Upper lobe of left lung (tissue), 6 donors: ENCODE measurements around the gene ARPC2. TPM values are rescaled to one million over a fixed set of nuclear protein-coding genes. Genes with fewer than 3 reads are reported as not detected.

Experiments
- ATAC-seq, 2 donors: fragments of 200-7000 bp; cut with Tn5 transposase; one replicate each; pipeline ENCODE4 v1.9.1; 2022; ENCODE audit warnings: mild to moderate bottlenecking in 2 of 2, moderate library complexity in 2 of 2; ENCODE audit not compliant: low FRiP score in 2 of 2
- DNase-seq, 2 donors: peaks; one replicate each; pipeline ENCODE4 v3.0.0-alpha.2; 2019 to 2020
- H3K27ac ChIP-seq, 4 donors: fragments of 200-600 bp; sonication (generic); one replicate each; pipeline ENCODE4 v1.5.1; 2016 to 2019
- H3K27me3 ChIP-seq, 4 donors: fragments of 200-600 bp; sonication (generic); one replicate each; pipeline ENCODE4 v1.5.1; 2017 to 2019
- H3K36me3 ChIP-seq, 4 donors: fragments of 200-600 bp; sonication (generic); one replicate each; pipeline ENCODE4 v1.5.1; 2016 to 2019
- H3K4me1 ChIP-seq, 4 donors: fragments of 200-600 bp; sonication (generic); one replicate each; pipeline ENCODE4 v1.5.1; 2018 to 2019
- H3K4me3 ChIP-seq, 4 donors: fragments of 200-600 bp; sonication (generic); one replicate each; pipeline ENCODE4 v1.5.1; 2017 to 2019; ENCODE audit warnings: mild to moderate bottlenecking in 2 of 4, moderate library complexity in 1 of 4
- H3K9me3 ChIP-seq, 4 donors: fragments of 200-600 bp; sonication (generic); one replicate each; pipeline ENCODE4 v1.5.1; 2018 to 2019
- CTCF ChIP-seq, 6 experiments: fragments of 450-650 bp in 4 of 6; fragments of 200-600 bp in 2 of 6; sonication (generic) in 2 of 6; IDR thresholded peaks; one replicate each; pipeline ENCODE4 v1.5.1; 2016 to 2019; ENCODE audit warnings: antibody characterized with exemption in 6 of 6
- EP300 ChIP-seq, 4 donors: sonication (generic); formaldehyde crosslinking; IDR thresholded peaks; one replicate each; pipeline ENCODE4 v1.5.1; 2017; ENCODE audit warnings: antibody characterized with exemption in 4 of 4, control low read depth in 2 of 4
- POLR2A ChIP-seq, 4 donors: fragments of 450-650 bp; IDR thresholded peaks; one replicate each; pipeline ENCODE4 v1.5.1; 2016 to 2017; ENCODE audit warnings: antibody characterized with exemption in 4 of 4, mild to moderate bottlenecking in 2 of 4
- POLR2AphosphoS5 ChIP-seq, 2 donors: sonication (generic); formaldehyde crosslinking; IDR thresholded peaks; one replicate each; pipeline ENCODE4 v1.5.1; 2017; ENCODE audit warnings: antibody characterized with exemption in 2 of 2
- WGBS, 2 donors: methylation state at CpG; one replicate each; pipeline ENCODE4 v1.1.5; 2017 to 2018; 5-methylcytosine and 5-hydroxymethylcytosine counted together
- total RNA-seq, 6 donors: library from RNA; depleted of rRNA in 4 of 6; stranded (reverse); fragments of >200 nt in 4 of 6; gene quantifications; one replicate each; pipeline versions ENCODE4 v1.1.0 to v1.2.1, GENCODE V29; 2016 to 2021
- donor health status: DM: no; HTN: no; CAD: no; lungs with moderate emphysema.
- donor health status: DM: no; HTN: yes; CAD: no; lungs with severe emphysema.

The ARPC2 gene
- total RNA-seq, 6 donors from 2014 or later: 233 to 440 (median 357) TPM

- no peaks in the 10 kb centered on the region for H3K27me3 ChIP-seq
- DNase-seq (no peak), ATAC-seq (no peak)
- H3K36me3 ChIP-seq: peaks cover 54 to 89% (median 82%) of the 10 kb centered on the region in 4 donors
- no peaks in the 10 kb centered on the region for H3K9me3 ChIP-seq
- H3K4me3 ChIP-seq: no peak overlapping the region
- H3K27ac ChIP-seq: no peak overlapping the region
- no peak for TF ChIP-seq EP300 (IDR thresholded peaks at IDR 0.05)
- TF ChIP-seq POLR2AphosphoS5 (IDR thresholded peaks at IDR 0.05): no peak
- no peak for TF ChIP-seq CTCF (IDR thresholded peaks at IDR 0.05)
- no peak for TF ChIP-seq POLR2A (IDR thresholded peaks at IDR 0.05)
- WGBS, 2 donors: 87% methylated on average over 4 to 5 of the region's 5 CpGs
- H3K4me1 ChIP-seq: peaks cover 6 to 15% (median 11%) of the 10 kb centered on the region in 4 donors
Measured at GRCh38 chr2:218253232-218253625, 36.2 kb downstream of the ARPC2 start.

GRCh38 chr2:218255446-218255845 is 38.5 kb downstream of the ARPC2 start:
- peak overlapping the region in 1 of 4 donors; percentile 1 for H3K27ac ChIP-seq
- 79 to 86% methylated on average over 6 of the region's 6 CpGs for WGBS, 2 donors
- TF ChIP-seq CTCF (IDR thresholded peaks at IDR 0.05): no peak
- peaks cover 28 to 37% (median 33%) of the 10 kb centered on the region in 4 donors for H3K4me1 ChIP-seq
- no peaks in the 10 kb centered on the region for H3K27me3 ChIP-seq
- ATAC-seq (no peak), DNase-seq (no peak)
- H3K36me3 ChIP-seq: peaks cover 32 to 67% (median 60%) of the 10 kb centered on the region in 4 donors
- no peak overlapping the region for H3K4me3 ChIP-seq
- H3K9me3 ChIP-seq: no peaks in the 10 kb centered on the region

- 93 to 96% methylated on average over 13 of the region's 13 CpGs for WGBS, 2 donors
- no peak for DNase-seq
Measured at GRCh38 chr2:218256612-218257350, 39.8 kb downstream of the ARPC2 start.

GRCh38 chr2:218257390-218257981 is 40.5 kb downstream of the ARPC2 start:
- Histone ChIP-seq H3K4me1 (peaks cover 46 to 55% (median 48%) of the 10 kb centered on the region in 4 donors), H3K27ac (peak overlapping the region in 3 of 4 donors; percentile 6 to 80 (median 64)), H3K36me3 (peaks cover 12 to 48% (median 40%) of the 10 kb centered on the region in 4 donors), H3K9me3 (no peaks in the 10 kb centered on the region), H3K27me3 (no peaks in the 10 kb centered on the region), H3K4me3 (no peak overlapping the region)
- WGBS, 2 donors: 26 to 35% methylated on average over 7 to 8 of the region's 8 CpGs
- TF ChIP-seq CTCF (IDR thresholded peaks at IDR 0.05): peak in 5 of 6 experiments; percentile 31 to 71 (median 54)
- no peak for TF ChIP-seq EP300 (IDR thresholded peaks at IDR 0.05)
- peak; percentile 26 to 49 for ATAC-seq
- peak in 1 of 2 donors; percentile 46 for DNase-seq

More at GRCh38 chr2:218256612-218257350, 39.8 kb downstream of the ARPC2 start:
- no peak for TF ChIP-seq POLR2AphosphoS5 (IDR thresholded peaks at IDR 0.05)
- TF ChIP-seq POLR2A (IDR thresholded peaks at IDR 0.05): no peak
- TF ChIP-seq EP300 (IDR thresholded peaks at IDR 0.05): no peak
- Histone ChIP-seq H3K27ac (peak overlapping the region in 3 of 4 donors; percentile 6 to 80 (median 64)), H3K36me3 (peaks cover 19 to 53% (median 46%) of the 10 kb centered on the region in 4 donors), H3K4me3 (no peak overlapping the region), H3K4me1 (peaks cover 40 to 50% (median 44%) of the 10 kb centered on the region in 4 donors), H3K27me3 (no peaks in the 10 kb centered on the region), H3K9me3 (no peaks in the 10 kb centered on the region)
- ATAC-seq: no peak

- Histone ChIP-seq H3K4me1 (peaks cover 54 to 64% (median 60%) of the 10 kb centered on the region in 4 donors), H3K36me3 (peaks cover 0 to 47% (median 37%) of the 10 kb centered on the region in 4 donors), H3K4me3 (no peak overlapping the region), H3K9me3 (no peaks in the 10 kb centered on the region), H3K27ac (peak overlapping the region; percentile 69 to 85 (median 77)), H3K27me3 (no peaks in the 10 kb centered on the region)
- DNase-seq: peak in 1 of 2 donors; percentile 73
- peak; percentile 80 to 85 for ATAC-seq
- peak in 2 of 4 donors; percentile 42 to 49 for TF ChIP-seq EP300 (IDR thresholded peaks at IDR 0.05)
- peak; percentile 27 to 53 for TF ChIP-seq POLR2AphosphoS5 (IDR thresholded peaks at IDR 0.05)
- no peak for TF ChIP-seq CTCF (IDR thresholded peaks at IDR 0.05)
- TF ChIP-seq POLR2A (IDR thresholded peaks at IDR 0.05): peak in 1 of 4 donors; percentile 30
- WGBS, 2 donors: 42 to 46% methylated on average over 15 of the region's 15 CpGs
Measured at GRCh38 chr2:218259099-218259961, 42.3 kb downstream of the ARPC2 start.
